A549 (cell line): ENCODE measurements around the gene ZNRF3. TPM values are rescaled to one million over a fixed set of nuclear protein-coding genes. Genes with fewer than 3 reads are reported as not detected.

Source experiments
- ATAC-seq, 2 experiments: fragments of 200-7000 bp in 1 of 2; fragments of >200 bp in 1 of 2; cut with Nextera tagmentation in 1 of 2; cut with Tn5 transposase in 1 of 2; 3 replicates each; pipeline versions ENCODE4 v1.8.0 to v1.9.1; 2018 to 2020; ENCODE audit warnings: mild to moderate bottlenecking in 1 of 2, moderate library complexity in 1 of 2
- CTCF ChIA-PET: fragments of 300-600 bp; sonication (Branson Sonifier 250); formaldehyde crosslinking; extraction: SDS; loops from one replicate; lab custom pipeline; 2021; ENCODE audit warnings: antibody characterized with exemption, inconsistent platforms; lab: Yijun Ruan, JAX
- POLR2A ChIA-PET: fragments of 350-600 bp; formaldehyde crosslinking; extraction: SDS; loops from one replicate; lab custom pipeline; 2021; ENCODE audit warnings: antibody characterized with exemption, inconsistent platforms; lab: Yijun Ruan, JAX
- DNase-seq, 2 experiments: peaks; one replicate each; pipeline versions ENCODE4 v3.0.0 to v3.0.0-alpha.2; 2011 to 2016; ENCODE audit warnings: low read depth in 1 of 2, low spot score in 1 of 2
- FAIRE-seq: peaks from 2 replicates; lab custom pipeline; 2011; peaks lifted over from hg19 to GRCh38; lab: Jason Lieb, UNC
- H3K27ac ChIP-seq, 2 experiments: fragments of >200 bp; sonication (Bioruptor Twin); formaldehyde crosslinking; 3 replicates each; pipeline ENCODE4 v1.5.1; 2016 to 2017
- H3K4me1 ChIP-seq: fragments of >200 bp; sonication (Bioruptor Twin); formaldehyde crosslinking; 3 replicates; pipeline ENCODE4 v1.6.1; 2016
- H3K4me2 ChIP-seq: fragments of >200 bp; sonication (Bioruptor Twin); formaldehyde crosslinking; 3 replicates; pipeline ENCODE4 v1.6.1; 2016
- H3K4me3 ChIP-seq: fragments of >200 bp; sonication (Bioruptor Twin); formaldehyde crosslinking; 3 replicates; pipeline ENCODE4 v1.5.1; 2016
- H3K9me3 ChIP-seq: fragments of >200 bp; sonication (Bioruptor Twin); formaldehyde crosslinking; 3 replicates; pipeline ENCODE4 v1.6.1; 2016
- BCL3 ChIP-seq: fragments of >200 bp; sonication (Bioruptor Twin); formaldehyde crosslinking; IDR thresholded peaks from 3 replicates; pipeline ENCODE4 v1.6.1; 2016
- BHLHE40 ChIP-seq: IDR thresholded peaks from 2 replicates; pipeline ENCODE4 v1.6.1; 2012; ENCODE audit warnings: low read depth, low read length, inconsistent platforms
- ELK1 ChIP-seq: fragments of 150-350 bp; IDR thresholded peaks from 2 replicates; pipeline ENCODE4 v1.6.1; 2014; ENCODE audit warnings: low read depth, mild to moderate bottlenecking, low read length
- EP300 ChIP-seq, 2 experiments: fragments of >200 bp; sonication (Bioruptor Twin); formaldehyde crosslinking; IDR thresholded peaks; 2 replicates in 1 of 2; 3 replicates in 1 of 2; pipeline ENCODE4 v1.6.1; 2016 to 2017
- FOSB ChIP-seq: fragments of 250-450 bp; sonication (Bioruptor Pico); IDR thresholded peaks from 2 replicates; pipeline ENCODE4 v1.5.0; 2020; ENCODE audit warnings: mild to moderate bottlenecking, moderate library complexity
- GATA3 ChIP-seq: IDR thresholded peaks from 2 replicates; pipeline ENCODE4 v1.6.1; 2012; ENCODE audit warnings: borderline replicate concordance
- HEYL ChIP-seq: fragments of 250-450 bp; sonication (Bioruptor Pico); IDR thresholded peaks from 2 replicates; pipeline ENCODE4 v1.8.0; 2021; ENCODE audit warnings: mild to moderate bottlenecking, moderate library complexity
- HOXB13 ChIP-seq: fragments of 250-450 bp; sonication (Bioruptor Pico); IDR thresholded peaks from 2 replicates; pipeline ENCODE4 v1.5.0; 2020; ENCODE audit warnings: low read depth, mild to moderate bottlenecking, moderate library complexity
- JUNB ChIP-seq: fragments of >200 bp; sonication (Bioruptor Twin); formaldehyde crosslinking; IDR thresholded peaks from 2 replicates; pipeline ENCODE4 v1.6.1; 2016
- KDM1A ChIP-seq: fragments of 200-600 bp; sonication (generic); IDR thresholded peaks from 2 replicates; pipeline ENCODE4 v1.6.1; 2016; ENCODE audit warnings: low read depth, mild to moderate bottlenecking
- KDM5A ChIP-seq: fragments of 200-600 bp; sonication (generic); IDR thresholded peaks from 2 replicates; pipeline ENCODE4 v1.6.1; 2016; ENCODE audit warnings: antibody characterized with exemption, mild to moderate bottlenecking
- MAFK ChIP-seq: fragments of 450-650 bp; IDR thresholded peaks from 2 replicates; pipeline ENCODE4 v1.6.1; 2014; ENCODE audit not compliant: partially characterized antibody
- MAX ChIP-seq: IDR thresholded peaks from 2 replicates; pipeline ENCODE4 v1.6.1; 2012
- MYC ChIP-seq: IDR thresholded peaks from 2 replicates; pipeline ENCODE4 v1.6.1; 2012; ENCODE audit warnings: mild to moderate bottlenecking, inconsistent platforms, low read length, improper control_type of control experiment, borderline replicate concordance
- NFE2L2 ChIP-seq: fragments of 150-350 bp; conservative IDR thresholded peaks from 2 replicates; pipeline ENCODE4 v1.6.1; 2014; ENCODE audit warnings: low read length
- NPAS2 ChIP-seq: fragments of 250-450 bp; sonication (Bioruptor Pico); IDR thresholded peaks from 2 replicates; pipeline ENCODE4 v1.8.0; 2022; ENCODE audit warnings: mild to moderate bottlenecking, moderate library complexity, borderline replicate concordance
- RAD21 ChIP-seq, 2 experiments: fragments of >200 bp in 1 of 2; sonication (Bioruptor Twin) in 1 of 2; formaldehyde crosslinking in 1 of 2; IDR thresholded peaks in 1 of 2; conservative IDR thresholded peaks in 1 of 2; 2 replicates in 1 of 2; 3 replicates in 1 of 2; pipeline ENCODE4 v1.6.1; 2012 to 2018; ENCODE audit warnings: inconsistent platforms in 1 of 2
- RARB ChIP-seq: fragments of 250-450 bp; sonication (Bioruptor Pico); IDR thresholded peaks from 2 replicates; pipeline ENCODE4 v1.8.0; 2021; ENCODE audit warnings: mild to moderate bottlenecking, moderate library complexity
- REST ChIP-seq: fragments of 200-600 bp; sonication (generic); IDR thresholded peaks from 2 replicates; pipeline ENCODE4 v1.6.1; 2016; ENCODE audit warnings: antibody characterized with exemption, mild to moderate bottlenecking, moderate library complexity
- RFX5 ChIP-seq: fragments of 450-650 bp; IDR thresholded peaks from 2 replicates; pipeline ENCODE4 v1.7.1; 2014; ENCODE audit warnings: antibody characterized with exemption, mild to moderate bottlenecking, moderate library complexity
- SMC3 ChIP-seq: fragments of >200 bp; sonication (Bioruptor Twin); formaldehyde crosslinking; IDR thresholded peaks from 3 replicates; pipeline ENCODE4 v1.6.1; 2018; ENCODE audit warnings: inconsistent platforms
- TP53 ChIP-seq: fragments of 250-450 bp; sonication (Bioruptor Pico); IDR thresholded peaks from 2 replicates; pipeline ENCODE4 v1.5.0; 2021; ENCODE audit warnings: mild to moderate bottlenecking, moderate library complexity
- ZC3H11A ChIP-seq: fragments of 450-650 bp; IDR thresholded peaks from 2 replicates; pipeline ENCODE4 v1.6.1; 2014; ENCODE audit warnings: antibody characterized with exemption, mild to moderate bottlenecking
- WGBS: methylation state at CpG from one replicate; pipeline ENCODE4 v1.1.6; 2017; ENCODE audit errors: missing lambda C conversion rate; 5-methylcytosine and 5-hydroxymethylcytosine counted together
- polyA plus RNA-seq, 4 experiments: library from polyadenylated mRNA; depleted of rRNA in 3 of 4; stranded (reverse); fragments of >200 nt; fragmentation: RNase III in 1 of 4; extraction: RNeasy Plus Mini Kit Qiagen cat#74134 plus additional on column Dnase treatment in 1 of 4; gene quantifications; 2 replicates in 3 of 4; 3 replicates in 1 of 4; pipeline ENCODE4 v1.2.3, GENCODE V29; 2011 to 2017

ZNRF3 gene
- polyA plus RNA-seq, 2 of the 4 experiments (the other 2 are of a cell fraction) = 4.6 to 6.9 TPM

GRCh38 chr22:28994522-28994921, 111.2 kb downstream of the ZNRF3 start:
- ATAC-seq (no peak), FAIRE-seq (no peak)
- Histone ChIP-seq H3K4me2 (no peak overlapping the region), H3K27ac (no peak overlapping the region), H3K4me1 (peaks cover 2% of the 10 kb centered on the region), H3K4me3 (no peak overlapping the region)
- 92% methylated on average over 4 of the region's 4 CpGs for WGBS
- CTCF ChIA-PET = no interaction called here
- TF ChIP-seq MAFK = peak; percentile 7
- TF ChIP-seq NPAS2 (CRISPR knock-in tag) = no peak
- TF ChIP-seq, all 56 proteins: peak for 1
- POLR2A ChIA-PET = no interaction called here
- no peaks in the 10 kb centered on the region for H3K9me3 ChIP-seq
- no peak for DNase-seq

- ChIA-PET POLR2A (interaction anchor here (0.7 kb wide), 1 partner anchor 12 kb away, joined by 3 read pairs; no protein-coding TSS in a partner anchor), CTCF (no interaction called here)
- TF ChIP-seq RFX5 (no peak), BCL3 (no peak)
- no peak overlapping the region for H3K27ac ChIP-seq
- H3K4me1 ChIP-seq = peaks cover 12% of the 10 kb centered on the region
- ATAC-seq = no peak
- FAIRE-seq = no peak
- H3K4me2 ChIP-seq = no peak overlapping the region
- no peak for DNase-seq
- no peaks in the 10 kb centered on the region for H3K9me3 ChIP-seq
- no peak overlapping the region for H3K4me3 ChIP-seq
- WGBS = 90% methylated on average over 2 of the region's 2 CpGs
Measured at GRCh38 chr22:28995551-28995950, 112.2 kb downstream of the ZNRF3 start.

- 98% methylated on average over 3 of the region's 3 CpGs for WGBS
- Histone ChIP-seq H3K27ac (no peak overlapping the region), H3K9me3 (no peaks in the 10 kb centered on the region), H3K4me2 (no peak overlapping the region), H3K4me3 (no peak overlapping the region), H3K4me1 (peaks cover 14% of the 10 kb centered on the region)
- FAIRE-seq (no peak), DNase-seq (no peak), ATAC-seq (no peak)
- TF ChIP-seq ZC3H11A (no peak), HEYL (no peak), BHLHE40 (no peak), REST (no peak), RARB (no peak), NFE2L2 (no peak), MAFK (no peak), FOSB (no peak), HOXB13 (no peak), TP53 (CRISPR knock-in tag) (no peak), KDM1A (no peak), EP300 (IDR thresholded peaks at IDR 0.05) (no peak), MAX (no peak), KDM5A (no peak), MYC (no peak), SMC3 (no peak), GATA3 (no peak), ELK1 (no peak), RAD21 (conservative IDR thresholded peaks at IDR 0.05 in 1 of 2, IDR thresholded peaks at IDR 0.05 in 1 of 2) (no peak), JUNB (no peak)
- CTCF ChIA-PET = interaction anchor here (0.6 kb wide), 1 partner anchor 93 kb away, joined by 3 read pairs; no protein-coding TSS in a partner anchor
- POLR2A ChIA-PET = no interaction called here
Measured at GRCh38 chr22:28997342-28997741, 114.0 kb downstream of the ZNRF3 start.
